ENCODE results near the gene EIF3M.
"Not testable (repeated sequence)": the region's sequence is repeated elsewhere in the genome, so short reads cannot be mapped to it uniquely, and the experiment has no call there.

The EIF3M gene

DNA sequence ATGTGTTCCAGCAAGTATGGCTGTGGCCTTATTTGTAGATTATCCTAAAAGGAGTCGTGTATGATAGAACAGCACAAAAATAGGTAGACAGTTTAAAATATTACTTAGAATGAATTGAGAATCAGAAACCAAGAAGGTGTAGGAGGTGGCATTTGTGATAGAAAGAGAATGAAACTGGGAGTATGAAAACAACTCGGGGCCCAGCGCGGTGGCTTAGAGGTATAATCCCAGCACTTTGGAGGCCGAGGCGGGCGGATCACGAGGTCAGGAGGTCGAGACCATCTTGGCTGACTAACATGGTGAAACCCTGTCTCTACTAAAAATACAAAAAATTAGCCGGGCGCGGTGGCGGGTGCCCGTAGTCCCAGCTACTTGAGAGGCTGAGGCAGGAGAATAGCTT is 12.5 kb downstream of the EIF3M start:
- DNase-seq (ENCODE audit: low spot score) = not testable (repeated sequence)

DNA sequence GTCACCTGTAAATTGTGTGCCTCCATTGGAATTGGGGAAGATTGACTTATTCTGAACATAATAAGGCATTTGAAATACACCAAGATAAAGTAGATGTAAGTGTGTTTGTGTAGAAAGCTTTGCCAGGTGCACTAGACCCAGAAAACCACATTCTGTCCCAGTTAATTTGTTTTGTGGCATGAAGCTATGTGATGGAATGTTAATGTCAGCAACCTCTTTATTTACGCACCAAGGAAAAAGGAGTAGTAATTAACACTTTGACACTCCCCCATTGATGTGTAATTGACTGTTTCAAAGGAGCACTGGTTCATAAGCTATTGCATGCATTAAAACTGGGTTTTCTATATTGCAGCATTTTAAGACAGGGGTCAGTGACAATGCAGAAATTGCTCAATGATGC is 14.3 kb downstream of the EIF3M start:
- DNase-seq (ENCODE audit: low spot score) = no peak

DNA sequence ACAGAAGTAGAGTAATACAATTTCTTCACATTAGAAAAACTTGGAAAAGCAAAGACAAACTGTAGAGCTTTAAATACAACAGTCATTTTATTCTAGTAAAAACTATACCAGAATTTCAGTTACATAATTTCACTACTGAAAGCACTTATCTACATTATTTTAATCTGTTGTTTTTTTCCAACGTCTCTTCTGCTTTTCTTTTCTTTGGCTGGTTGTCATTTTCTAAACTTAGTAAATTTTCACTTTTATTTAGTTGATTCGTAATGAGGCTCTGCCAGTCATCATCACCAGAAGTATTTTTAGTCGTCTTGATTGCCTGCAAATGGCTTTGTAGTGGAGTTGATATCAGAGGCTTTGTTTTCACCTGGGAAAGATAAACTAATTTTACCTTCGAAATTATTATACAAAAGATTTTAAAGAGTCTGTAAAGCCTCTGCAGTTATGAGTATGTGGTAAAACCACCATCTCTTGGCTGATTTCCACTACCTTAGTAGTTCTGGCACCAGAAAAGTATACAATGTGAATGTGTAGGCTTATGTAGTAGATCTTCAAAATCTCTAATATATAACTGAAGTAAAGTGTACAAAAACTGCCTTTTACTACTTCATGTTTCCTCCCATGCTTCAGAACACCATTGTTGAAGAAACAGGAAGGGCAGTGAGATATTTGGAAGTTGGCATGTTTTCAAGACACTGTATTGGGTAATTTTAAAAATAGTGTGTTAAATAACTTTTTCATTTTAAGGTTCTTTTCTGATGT is 19.2 kb downstream of the EIF3M start:
- DNase-seq (ENCODE audit: low spot score) = no peak

DNA sequence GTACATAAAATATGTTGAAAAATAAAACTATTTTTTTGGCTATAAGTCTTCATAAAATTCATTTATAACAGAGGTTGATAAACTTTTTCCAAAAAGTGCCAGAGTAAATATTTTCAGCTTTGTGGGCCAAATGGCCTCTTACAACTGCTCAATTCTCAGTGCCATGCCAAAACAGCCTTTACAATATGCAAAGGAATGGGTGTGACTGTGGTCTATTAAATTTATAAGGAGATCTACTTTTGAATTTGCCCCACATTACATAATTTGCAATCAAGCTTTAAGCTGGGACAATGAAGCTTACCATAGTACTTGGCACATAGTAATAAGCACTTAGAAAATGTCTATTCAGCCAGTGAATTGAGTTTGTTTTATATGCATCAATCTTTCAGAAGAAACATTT is 22.6 kb downstream of the EIF3M start:
- no peak for DNase-seq (ENCODE audit: low spot score)

DNA sequence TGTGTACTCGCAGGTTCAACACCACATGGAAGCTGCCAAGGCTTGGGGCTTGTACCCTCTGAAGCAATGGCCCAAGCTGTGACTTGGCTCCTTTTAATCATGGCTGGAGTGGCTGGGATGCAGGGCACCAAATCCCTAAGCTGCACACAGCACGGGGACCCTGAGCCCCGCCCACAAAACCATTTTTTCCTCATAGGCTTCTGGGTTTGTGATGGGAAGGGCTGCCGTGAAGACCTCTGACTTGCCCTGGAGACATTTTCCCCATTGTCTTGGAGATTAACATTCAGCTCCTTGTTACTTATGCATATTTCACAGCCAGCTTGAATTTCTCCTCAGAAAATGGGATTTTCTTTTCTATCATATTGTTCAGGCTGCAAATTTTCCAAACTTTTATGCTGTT is 25.2 kb downstream of the EIF3M start:
- not testable (repeated sequence) for DNase-seq (ENCODE audit: low spot score)

DNA sequence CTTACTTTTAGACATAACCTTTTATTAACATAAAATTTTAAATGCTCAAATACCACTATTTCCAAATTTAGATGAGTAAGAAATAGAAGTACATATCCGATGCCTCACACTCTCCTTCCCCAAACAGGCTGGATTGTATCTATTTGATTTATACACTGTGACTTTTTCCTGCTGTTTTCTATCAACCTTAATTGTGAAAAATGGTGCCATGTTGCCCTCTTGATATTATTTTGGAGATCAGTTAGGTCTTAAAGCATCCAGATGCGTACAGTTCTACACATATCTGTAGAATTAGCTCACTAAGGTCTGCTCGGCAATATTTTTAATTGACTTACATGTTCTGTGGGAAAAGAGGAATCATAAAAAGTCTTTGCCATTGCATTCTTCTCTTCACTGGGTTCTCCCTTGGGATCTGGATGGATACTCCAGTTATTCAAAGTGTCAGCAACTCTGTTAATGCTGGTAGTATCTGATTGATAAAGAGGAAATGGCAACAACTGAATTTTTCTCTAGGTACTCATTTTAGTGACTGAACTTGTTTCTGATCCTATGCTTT is 27.2 kb downstream of the EIF3M start:
- no peak for DNase-seq (ENCODE audit: low spot score)

DNA sequence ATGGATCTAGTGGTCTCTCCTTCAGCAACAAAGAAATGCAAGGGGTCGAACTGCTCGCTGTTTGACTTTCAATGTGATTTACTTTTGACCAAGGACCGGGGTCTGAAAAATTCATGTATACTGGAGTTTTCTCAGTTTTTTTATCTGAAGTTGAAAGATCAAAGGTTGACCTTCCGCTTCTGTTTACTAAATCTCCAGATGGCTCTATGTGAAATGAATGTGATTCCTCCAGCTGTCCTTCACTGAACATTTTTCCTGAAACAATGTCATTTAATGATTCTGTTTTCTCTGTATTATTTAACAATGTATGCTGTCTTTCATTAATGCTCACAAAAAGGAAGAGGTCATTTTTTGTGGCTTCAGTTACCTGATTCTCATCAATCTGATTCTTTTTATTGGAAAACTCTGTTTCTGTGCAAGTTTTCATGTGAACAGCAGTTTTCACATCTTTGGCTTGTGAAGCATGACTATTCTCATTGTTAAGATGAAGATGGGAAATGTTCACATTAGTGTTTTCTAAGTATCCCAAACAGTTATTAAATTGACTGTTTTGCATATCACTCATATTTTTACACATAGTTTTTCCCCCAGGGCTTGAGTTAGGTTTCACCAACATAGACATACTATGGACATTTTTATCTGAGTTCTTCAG is 30.0 kb downstream of the EIF3M start:
- DNase-seq (ENCODE audit: low spot score) = no peak

DNA sequence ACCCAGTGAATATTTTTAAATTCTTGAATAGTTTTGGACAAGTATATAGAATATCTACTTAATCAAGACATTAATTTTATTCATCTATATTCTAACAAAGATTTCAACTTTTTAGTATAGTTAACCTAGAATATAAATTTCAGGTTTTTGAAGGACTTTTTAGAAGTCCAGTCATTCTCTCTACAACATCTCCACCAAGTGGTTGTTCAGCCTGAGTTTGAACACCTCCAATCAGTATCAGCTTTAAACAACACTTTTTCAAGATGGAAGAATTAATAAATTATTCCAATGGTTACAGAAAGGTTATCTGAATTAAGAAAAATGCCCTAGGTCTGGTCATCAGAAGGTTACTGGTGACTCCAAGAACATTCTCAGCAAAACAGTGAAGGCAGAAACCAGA is 31.8 kb downstream of the EIF3M start:
- no peak for DNase-seq (ENCODE audit: low spot score)

DNA sequence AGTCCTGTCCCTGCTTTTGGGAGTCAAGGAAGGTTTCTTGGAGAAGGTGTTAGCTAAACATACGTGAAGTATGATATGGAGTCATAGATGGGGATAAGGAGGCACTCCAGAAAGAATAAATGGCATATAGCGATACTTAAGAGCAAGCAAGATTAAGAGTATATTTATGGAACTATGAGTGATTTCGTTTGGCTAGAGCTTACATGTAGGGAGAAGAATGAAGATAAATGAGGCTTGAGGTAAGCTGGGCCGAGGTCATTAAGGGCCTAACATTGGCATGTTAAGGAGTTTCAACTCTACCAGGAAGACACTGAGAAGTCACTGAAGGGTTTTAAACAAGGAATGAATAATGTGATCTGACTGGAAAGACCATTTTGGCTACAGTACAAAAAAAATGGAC is 33.3 kb downstream of the EIF3M start:
- DNase-seq (ENCODE audit: low spot score) = no peak

DNA sequence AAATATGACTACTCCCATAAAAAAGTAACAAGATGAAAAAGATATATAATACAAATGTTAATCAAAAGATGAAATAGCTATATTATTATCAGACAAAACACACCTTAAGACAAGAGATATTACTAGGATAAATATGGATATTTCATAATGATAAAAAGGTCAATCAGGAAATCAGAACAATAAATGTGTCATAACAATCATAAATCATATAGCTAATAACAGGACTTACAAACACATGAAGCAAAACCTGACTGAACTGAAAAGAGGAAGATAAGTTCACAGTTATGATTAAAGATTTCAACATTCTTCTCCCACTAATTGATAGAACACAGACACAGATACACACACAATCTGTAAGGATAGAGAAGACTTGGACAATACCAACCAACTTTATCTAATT is 47.2 kb downstream of the EIF3M start:
- DNase-seq (ENCODE audit: low spot score) = no peak

DNA sequence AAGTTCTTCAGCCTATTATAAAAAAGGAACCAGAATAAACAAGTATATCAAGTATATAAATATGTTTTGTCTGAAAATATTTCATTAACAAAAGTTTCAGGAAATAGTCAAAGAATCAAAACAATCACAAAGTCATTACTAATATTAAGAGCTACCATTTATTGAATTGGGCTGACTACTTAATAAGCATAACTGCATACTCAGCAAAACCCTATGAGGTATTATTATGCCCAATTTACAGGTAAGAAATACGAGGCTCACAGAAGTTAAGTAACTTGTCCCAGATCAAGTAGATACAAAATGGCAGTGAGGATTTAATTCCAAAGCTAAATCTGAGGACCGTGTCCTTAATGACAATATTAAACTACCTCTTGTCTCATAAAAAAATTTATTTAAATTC is 52.2 kb downstream of the EIF3M start:
- no peak for DNase-seq (ENCODE audit: low spot score)

DNA sequence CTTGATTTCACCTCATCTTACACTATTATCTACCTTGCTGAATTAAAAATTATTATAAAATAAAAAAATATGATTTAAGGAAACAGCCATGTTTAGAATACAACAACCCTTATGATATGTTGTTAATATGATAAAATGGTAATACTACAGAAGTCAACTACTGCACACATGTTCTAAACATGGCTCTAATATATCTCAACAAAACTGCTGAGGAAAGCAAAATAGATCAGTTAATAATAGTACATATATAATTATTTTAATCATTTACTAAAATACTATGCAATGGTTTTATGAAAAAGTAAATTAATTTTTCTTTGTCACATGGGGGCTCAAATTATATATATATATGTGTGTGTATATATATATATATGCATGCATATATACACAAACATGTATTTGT is 57.7 kb downstream of the EIF3M start:
- DNase-seq (ENCODE audit: low spot score) = no peak

DNA sequence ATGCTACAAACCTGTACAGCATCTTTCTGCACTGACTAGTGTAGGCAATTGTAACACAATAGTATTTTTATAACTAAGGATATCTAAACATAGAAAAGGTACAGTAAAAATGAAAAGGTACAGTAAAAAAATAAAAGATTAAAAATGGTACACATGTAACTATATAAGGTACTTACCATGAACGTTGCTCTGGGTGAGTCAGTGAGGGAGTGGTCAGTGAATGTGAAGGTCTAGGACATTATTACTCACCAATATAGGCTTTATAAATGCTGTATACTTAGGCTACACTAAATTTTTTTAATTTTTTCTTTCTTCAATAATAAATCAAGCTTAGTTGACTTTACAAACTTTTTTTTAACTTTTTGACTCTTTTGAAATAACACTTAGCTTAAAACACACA is 59.9 kb downstream of the EIF3M start:
- DNase-seq (ENCODE audit: low spot score) = no peak
